H1 (cell line): ENCODE results near the gene TPBGL. TPM values are rescaled to one million over a fixed set of nuclear protein-coding genes. Genes with fewer than 3 reads are reported as not detected.

Experiments
- ASH2L ChIP-seq: fragments of 200-600, 300-600 bp; sonication (generic); IDR thresholded peaks from one replicate; pipeline ENCODE4 v1.7.1; 2017; ENCODE audit warnings: low read length
- ATF2 ChIP-seq: IDR thresholded peaks from 2 replicates; pipeline ENCODE4 v1.6.1; 2012; ENCODE audit warnings: low read length, inconsistent platforms
- BACH1 ChIP-seq: IDR thresholded peaks from 2 replicates; pipeline ENCODE4 v1.6.1; 2012; ENCODE audit warnings: low read length, improper control_type of control experiment
- CEBPB ChIP-seq: IDR thresholded peaks from 2 replicates; pipeline ENCODE4 v1.6.1; 2012; ENCODE audit warnings: low read depth, low read length
- CHD1 ChIP-seq: IDR thresholded peaks from 2 replicates; pipeline ENCODE4 v1.6.1; 2012; ENCODE audit warnings: low read depth, low read length, improper control_type of control experiment
- EGR1 ChIP-seq: IDR thresholded peaks from 2 replicates; pipeline ENCODE4 v1.6.1; 2011; ENCODE audit warnings: low read depth, low read length, borderline replicate concordance
- JUN ChIP-seq: IDR thresholded peaks from 2 replicates; pipeline ENCODE4 v1.6.1; 2011; ENCODE audit warnings: low read depth, mild to moderate bottlenecking, improper control_type of control experiment, low read length
- NRF1 ChIP-seq: IDR thresholded peaks from 2 replicates; pipeline ENCODE4 v1.6.1; 2011; ENCODE audit warnings: mild to moderate bottlenecking, low read depth, low read length, improper control_type of control experiment
- SAP30 ChIP-seq: fragments of 300-600 bp; sonication (generic); IDR thresholded peaks from 2 replicates; pipeline ENCODE4 v1.7.1; 2012; ENCODE audit warnings: low read length, moderate library complexity, mild to moderate bottlenecking, inconsistent platforms; ENCODE audit not compliant: insufficient read depth, insufficient replicate concordance
- SP1 ChIP-seq: IDR thresholded peaks from 2 replicates; pipeline ENCODE4 v1.6.1; 2011; ENCODE audit warnings: low read depth, low read length
- YY1 ChIP-seq: IDR thresholded peaks from 2 replicates; pipeline ENCODE4 v1.6.1; 2011; ENCODE audit warnings: low read depth, mild to moderate bottlenecking, low read length
- polyA plus RNA-seq, 7 experiments: library from polyadenylated mRNA; depleted of rRNA in 3 of 7; stranded (reverse) in 5 of 7; unstranded in 2 of 7; fragments of >200 nt in 5 of 7; fragments of 200-250 nt in 2 of 7; gene quantifications; 1 replicate in 5 of 7; 2 replicates in 1 of 7; 4 replicates in 1 of 7; pipeline versions ENCODE4 v1.2.1 to v1.2.3, GENCODE V29; 2011 to 2013; ENCODE audit warnings: missing spikeins in 2 of 7, mixed read lengths in 2 of 7
- total RNA-seq: library from RNA; stranded (reverse); fragmentation: NEBNext Ultra II Directional; extraction: Animal tissue kit (Norgen Biotek cat#: 25700); gene quantifications from 2 replicates; pipeline ENCODE4 v1.2.1, GENCODE V29; 2021
- TF ChIP-seq, protein P1 (sequence below): fragments of 300-600 bp; sonication (generic); IDR thresholded peaks from 2 replicates; pipeline ENCODE4 v1.7.1; 2012; ENCODE audit warnings: low read length, moderate library complexity, mild to moderate bottlenecking, inconsistent platforms; ENCODE audit not compliant: insufficient replicate concordance

TPBGL gene
- total and polyA plus RNA-seq, 2 of the 8 experiments (the other 6 are each of a cell fraction or from before 2014, with no cell fraction given) = 0.26 to 0.37 TPM

- TF ChIP-seq, protein P1, sequence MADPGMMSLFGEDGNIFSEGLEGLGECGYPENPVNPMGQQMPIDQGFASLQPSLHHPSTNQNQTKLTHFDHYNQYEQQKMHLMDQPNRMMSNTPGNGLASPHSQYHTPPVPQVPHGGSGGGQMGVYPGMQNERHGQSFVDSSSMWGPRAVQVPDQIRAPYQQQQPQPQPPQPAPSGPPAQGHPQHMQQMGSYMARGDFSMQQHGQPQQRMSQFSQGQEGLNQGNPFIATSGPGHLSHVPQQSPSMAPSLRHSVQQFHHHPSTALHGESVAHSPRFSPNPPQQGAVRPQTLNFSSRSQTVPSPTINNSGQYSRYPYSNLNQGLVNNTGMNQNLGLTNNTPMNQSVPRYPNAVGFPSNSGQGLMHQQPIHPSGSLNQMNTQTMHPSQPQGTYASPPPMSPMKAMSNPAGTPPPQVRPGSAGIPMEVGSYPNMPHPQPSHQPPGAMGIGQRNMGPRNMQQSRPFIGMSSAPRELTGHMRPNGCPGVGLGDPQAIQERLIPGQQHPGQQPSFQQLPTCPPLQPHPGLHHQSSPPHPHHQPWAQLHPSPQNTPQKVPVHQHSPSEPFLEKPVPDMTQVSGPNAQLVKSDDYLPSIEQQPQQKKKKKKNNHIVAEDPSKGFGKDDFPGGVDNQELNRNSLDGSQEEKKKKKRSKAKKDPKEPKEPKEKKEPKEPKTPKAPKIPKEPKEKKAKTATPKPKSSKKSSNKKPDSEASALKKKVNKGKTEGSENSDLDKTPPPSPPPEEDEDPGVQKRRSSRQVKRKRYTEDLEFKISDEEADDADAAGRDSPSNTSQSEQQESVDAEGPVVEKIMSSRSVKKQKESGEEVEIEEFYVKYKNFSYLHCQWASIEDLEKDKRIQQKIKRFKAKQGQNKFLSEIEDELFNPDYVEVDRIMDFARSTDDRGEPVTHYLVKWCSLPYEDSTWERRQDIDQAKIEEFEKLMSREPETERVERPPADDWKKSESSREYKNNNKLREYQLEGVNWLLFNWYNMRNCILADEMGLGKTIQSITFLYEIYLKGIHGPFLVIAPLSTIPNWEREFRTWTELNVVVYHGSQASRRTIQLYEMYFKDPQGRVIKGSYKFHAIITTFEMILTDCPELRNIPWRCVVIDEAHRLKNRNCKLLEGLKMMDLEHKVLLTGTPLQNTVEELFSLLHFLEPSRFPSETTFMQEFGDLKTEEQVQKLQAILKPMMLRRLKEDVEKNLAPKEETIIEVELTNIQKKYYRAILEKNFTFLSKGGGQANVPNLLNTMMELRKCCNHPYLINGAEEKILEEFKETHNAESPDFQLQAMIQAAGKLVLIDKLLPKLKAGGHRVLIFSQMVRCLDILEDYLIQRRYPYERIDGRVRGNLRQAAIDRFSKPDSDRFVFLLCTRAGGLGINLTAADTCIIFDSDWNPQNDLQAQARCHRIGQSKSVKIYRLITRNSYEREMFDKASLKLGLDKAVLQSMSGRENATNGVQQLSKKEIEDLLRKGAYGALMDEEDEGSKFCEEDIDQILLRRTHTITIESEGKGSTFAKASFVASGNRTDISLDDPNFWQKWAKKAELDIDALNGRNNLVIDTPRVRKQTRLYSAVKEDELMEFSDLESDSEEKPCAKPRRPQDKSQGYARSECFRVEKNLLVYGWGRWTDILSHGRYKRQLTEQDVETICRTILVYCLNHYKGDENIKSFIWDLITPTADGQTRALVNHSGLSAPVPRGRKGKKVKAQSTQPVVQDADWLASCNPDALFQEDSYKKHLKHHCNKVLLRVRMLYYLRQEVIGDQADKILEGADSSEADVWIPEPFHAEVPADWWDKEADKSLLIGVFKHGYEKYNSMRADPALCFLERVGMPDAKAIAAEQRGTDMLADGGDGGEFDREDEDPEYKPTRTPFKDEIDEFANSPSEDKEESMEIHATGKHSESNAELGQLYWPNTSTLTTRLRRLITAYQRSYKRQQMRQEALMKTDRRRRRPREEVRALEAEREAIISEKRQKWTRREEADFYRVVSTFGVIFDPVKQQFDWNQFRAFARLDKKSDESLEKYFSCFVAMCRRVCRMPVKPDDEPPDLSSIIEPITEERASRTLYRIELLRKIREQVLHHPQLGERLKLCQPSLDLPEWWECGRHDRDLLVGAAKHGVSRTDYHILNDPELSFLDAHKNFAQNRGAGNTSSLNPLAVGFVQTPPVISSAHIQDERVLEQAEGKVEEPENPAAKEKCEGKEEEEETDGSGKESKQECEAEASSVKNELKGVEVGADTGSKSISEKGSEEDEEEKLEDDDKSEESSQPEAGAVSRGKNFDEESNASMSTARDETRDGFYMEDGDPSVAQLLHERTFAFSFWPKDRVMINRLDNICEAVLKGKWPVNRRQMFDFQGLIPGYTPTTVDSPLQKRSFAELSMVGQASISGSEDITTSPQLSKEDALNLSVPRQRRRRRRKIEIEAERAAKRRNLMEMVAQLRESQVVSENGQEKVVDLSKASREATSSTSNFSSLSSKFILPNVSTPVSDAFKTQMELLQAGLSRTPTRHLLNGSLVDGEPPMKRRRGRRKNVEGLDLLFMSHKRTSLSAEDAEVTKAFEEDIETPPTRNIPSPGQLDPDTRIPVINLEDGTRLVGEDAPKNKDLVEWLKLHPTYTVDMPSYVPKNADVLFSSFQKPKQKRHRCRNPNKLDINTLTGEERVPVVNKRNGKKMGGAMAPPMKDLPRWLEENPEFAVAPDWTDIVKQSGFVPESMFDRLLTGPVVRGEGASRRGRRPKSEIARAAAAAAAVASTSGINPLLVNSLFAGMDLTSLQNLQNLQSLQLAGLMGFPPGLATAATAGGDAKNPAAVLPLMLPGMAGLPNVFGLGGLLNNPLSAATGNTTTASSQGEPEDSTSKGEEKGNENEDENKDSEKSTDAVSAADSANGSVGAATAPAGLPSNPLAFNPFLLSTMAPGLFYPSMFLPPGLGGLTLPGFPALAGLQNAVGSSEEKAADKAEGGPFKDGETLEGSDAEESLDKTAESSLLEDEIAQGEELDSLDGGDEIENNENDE = no peak
- TF ChIP-seq ASH2L (no peak), NRF1 (no peak), BACH1 (no peak), YY1 (no peak), CHD1 (no peak), ATF2 (no peak), EGR1 (no peak), SAP30 (no peak), SP1 (no peak), JUN (no peak), CEBPB (no peak)
Measured at GRCh38 chr11:75269367-75269660, 28.7 kb downstream of the TPBGL start (continued).
